WTC11 (cell line): ENCODE measurements around the gene SLC12A6. TPM values are rescaled to one million over a fixed set of nuclear protein-coding genes. Genes with fewer than 3 reads are reported as not detected.
A peak's percentile ranks its signal among the peaks of the same experiment; 100 is the strongest.

ENCODE experiments used
- ATAC-seq: fragments of 200-7000 bp; cut with Tn5 transposase; 2 replicates; pipeline ENCODE4 v1.10.0; 2021; ENCODE audit warnings: mild to moderate bottlenecking, moderate library complexity
- CTCF ChIA-PET: fragments of 300-600 bp; sonication (Branson Sonifier 250); formaldehyde crosslinking; loops from one replicate; lab custom pipeline; 2021; ENCODE audit warnings: antibody characterized with exemption; lab: Charles Lee
- POLR2A ChIA-PET: fragments of 350-600 bp; sonication (Branson Sonifier 250); formaldehyde crosslinking; loops from one replicate; lab custom pipeline; 2021; ENCODE audit warnings: antibody characterized with exemption; lab: Charles Lee
- DNase-seq: peaks from one replicate; pipeline ENCODE4 v3.0.0; 2021; ENCODE audit warnings: low spot score
- H3K27ac Mint-ChIP-seq: 2 replicates; pipeline ENCODE4 v1.8.0; 2021; ENCODE audit warnings: mixed read lengths
- H3K27me3 Mint-ChIP-seq: 2 replicates; pipeline ENCODE4 v1.8.0; 2021; ENCODE audit warnings: low read depth, mild to moderate bottlenecking, moderate library complexity, mixed read lengths
- H3K36me3 Mint-ChIP-seq: 2 replicates; pipeline ENCODE4 v1.8.0; 2021; ENCODE audit warnings: mixed read lengths
- H3K4me1 Mint-ChIP-seq: 2 replicates; pipeline ENCODE4 v1.8.0; 2022; ENCODE audit warnings: mixed read lengths
- H3K4me3 Mint-ChIP-seq: 2 replicates; pipeline ENCODE4 v1.8.0; 2021; ENCODE audit warnings: mild to moderate bottlenecking, moderate library complexity, mixed read lengths
- H3K9me3 Mint-ChIP-seq: 2 replicates; pipeline ENCODE4 v1.8.0; 2021; ENCODE audit warnings: mixed read lengths
- EMX1 ChIP-seq: fragments of 250-450 bp; sonication (Bioruptor Pico); IDR thresholded peaks from 2 replicates; pipeline ENCODE4 v1.8.0; 2021; ENCODE audit warnings: mild to moderate bottlenecking
- ETV6 ChIP-seq: sonication (generic); formaldehyde crosslinking; IDR thresholded peaks from 2 replicates; pipeline ENCODE4 v1.8.1; 2022; ENCODE audit warnings: mild to moderate bottlenecking, missing genetic modification reagents
- FOXK1 ChIP-seq: sonication (generic); formaldehyde crosslinking; IDR thresholded peaks from 2 replicates; pipeline ENCODE4 v1.8.0; 2022; ENCODE audit warnings: mild to moderate bottlenecking, moderate library complexity, missing genetic modification reagents
- GRHL2 ChIP-seq: fragments of 250-450 bp; sonication (Bioruptor Pico); IDR thresholded peaks from 2 replicates; pipeline ENCODE4 v1.8.0; 2022; ENCODE audit warnings: mild to moderate bottlenecking, moderate library complexity; ENCODE audit not compliant: insufficient replicate concordance, severe bottlenecking
- IRF2 ChIP-seq: sonication (generic); formaldehyde crosslinking; IDR thresholded peaks from 2 replicates; pipeline ENCODE4 v1.8.0; 2022; ENCODE audit warnings: low read depth, missing genetic modification reagents, borderline replicate concordance
- MYBL2 ChIP-seq: sonication (generic); formaldehyde crosslinking; IDR thresholded peaks from 2 replicates; pipeline ENCODE4 v1.8.1; 2023; ENCODE audit warnings: mild to moderate bottlenecking, moderate library complexity, missing genetic modification reagents
- NFYB ChIP-seq: sonication (generic); formaldehyde crosslinking; conservative IDR thresholded peaks from 2 replicates; pipeline ENCODE4 v1.8.0; 2022; ENCODE audit warnings: low read depth, missing genetic modification reagents
- NR1H2 ChIP-seq: sonication (generic); formaldehyde crosslinking; IDR thresholded peaks from 2 replicates; pipeline ENCODE4 v1.9.0; 2021; ENCODE audit warnings: mild to moderate bottlenecking, moderate library complexity, missing genetic modification reagents
- PRRX2 ChIP-seq: fragments of 250-450 bp; sonication (Bioruptor Pico); IDR thresholded peaks from 2 replicates; pipeline ENCODE4 v1.8.0; 2021; ENCODE audit warnings: mild to moderate bottlenecking
- SMAD4 ChIP-seq: sonication (generic); formaldehyde crosslinking; IDR thresholded peaks from 2 replicates; pipeline ENCODE4 v1.8.0; 2022; ENCODE audit warnings: mild to moderate bottlenecking, missing genetic modification reagents
- SP1 ChIP-seq: sonication (generic); formaldehyde crosslinking; conservative IDR thresholded peaks from 2 replicates; pipeline ENCODE4 v1.8.1; 2022; ENCODE audit warnings: missing genetic modification reagents
- STAT6 ChIP-seq: sonication (generic); formaldehyde crosslinking; conservative IDR thresholded peaks from 2 replicates; pipeline ENCODE4 v1.8.1; 2023; ENCODE audit warnings: mild to moderate bottlenecking, low read depth, missing genetic modification reagents, moderate library complexity
- ZNF121 ChIP-seq: sonication (generic); formaldehyde crosslinking; IDR thresholded peaks from 2 replicates; pipeline ENCODE4 v1.8.0; 2023; ENCODE audit warnings: missing genetic modification reagents
- ZNF416 ChIP-seq: fragments of 250-450 bp; sonication (Bioruptor Pico); IDR thresholded peaks from 2 replicates; pipeline ENCODE4 v1.9.0; 2021; ENCODE audit warnings: mild to moderate bottlenecking, inconsistent platforms
- ZNF532 ChIP-seq: fragments of 250-450 bp; sonication (Bioruptor Pico); IDR thresholded peaks from 2 replicates; pipeline ENCODE4 v1.9.0; 2021; ENCODE audit warnings: mild to moderate bottlenecking, borderline replicate concordance
- total RNA-seq: library from RNA; stranded (reverse); gene quantifications from 3 replicates; pipeline ENCODE4 v1.2.3, GENCODE V29; 2021
- TF ChIP-seq, protein P1 (sequence below): fragments of 250-450 bp; sonication (Bioruptor Pico); IDR thresholded peaks from 2 replicates; pipeline ENCODE4 v2.1.2; 2022; ENCODE audit warnings: mild to moderate bottlenecking, moderate library complexity
- TF ChIP-seq, protein P2 (sequence below): sonication (generic); formaldehyde crosslinking; IDR thresholded peaks from 2 replicates; pipeline ENCODE4 v1.8.1; 2023; ENCODE audit warnings: mild to moderate bottlenecking, missing genetic modification reagents, moderate library complexity
- TF ChIP-seq, protein P3 (sequence below): sonication (generic); formaldehyde crosslinking; IDR thresholded peaks from 2 replicates; pipeline ENCODE4 v1.8.0; 2023; ENCODE audit warnings: missing genetic modification reagents, mild to moderate bottlenecking, borderline replicate concordance

SLC12A6 gene
- total RNA-seq, 1 experiment from 2014 or later, result 16.2 TPM

GRCh38 chr15:34282384-34282783 is 55.2 kb downstream of the SLC12A6 start:
- CTCF ChIA-PET, result no interaction called here
- POLR2A ChIA-PET, result no interaction called here
- no peak for ATAC-seq

GRCh38 chr15:34280193-34280592 is 57.4 kb downstream of the SLC12A6 start:
- no peaks in the 10 kb centered on the region for H3K27me3 Mint-ChIP-seq
- no peaks in the 10 kb centered on the region for H3K36me3 Mint-ChIP-seq
- no peak for TF ChIP-seq ZNF532
- TF ChIP-seq FOXK1, result no peak
- no peak for TF ChIP-seq EMX1
- TF ChIP-seq, protein P1, sequence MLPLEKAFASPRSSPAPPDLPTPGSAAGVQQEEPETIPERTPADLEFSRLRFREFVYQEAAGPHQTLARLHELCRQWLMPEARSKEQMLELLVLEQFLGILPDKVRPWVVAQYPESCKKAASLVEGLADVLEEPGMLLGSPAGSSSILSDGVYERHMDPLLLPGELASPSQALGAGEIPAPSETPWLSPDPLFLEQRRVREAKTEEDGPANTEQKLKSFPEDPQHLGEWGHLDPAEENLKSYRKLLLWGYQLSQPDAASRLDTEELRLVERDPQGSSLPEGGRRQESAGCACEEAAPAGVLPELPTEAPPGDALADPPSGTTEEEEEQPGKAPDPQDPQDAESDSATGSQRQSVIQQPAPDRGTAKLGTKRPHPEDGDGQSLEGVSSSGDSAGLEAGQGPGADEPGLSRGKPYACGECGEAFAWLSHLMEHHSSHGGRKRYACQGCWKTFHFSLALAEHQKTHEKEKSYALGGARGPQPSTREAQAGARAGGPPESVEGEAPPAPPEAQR (CRISPR knock-in tag), result no peak
- TF ChIP-seq MYBL2, result no peak
- no peak for TF ChIP-seq PRRX2 (CRISPR knock-in tag)
- TF ChIP-seq, protein P2, sequence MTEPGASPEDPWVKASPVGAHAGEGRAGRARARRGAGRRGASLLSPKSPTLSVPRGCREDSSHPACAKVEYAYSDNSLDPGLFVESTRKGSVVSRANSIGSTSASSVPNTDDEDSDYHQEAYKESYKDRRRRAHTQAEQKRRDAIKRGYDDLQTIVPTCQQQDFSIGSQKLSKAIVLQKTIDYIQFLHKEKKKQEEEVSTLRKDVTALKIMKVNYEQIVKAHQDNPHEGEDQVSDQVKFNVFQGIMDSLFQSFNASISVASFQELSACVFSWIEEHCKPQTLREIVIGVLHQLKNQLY (CRISPR knock-in tag), result no peak
- TF ChIP-seq NFYB (CRISPR knock-in tag), result no peak
- TF ChIP-seq, protein P3, sequence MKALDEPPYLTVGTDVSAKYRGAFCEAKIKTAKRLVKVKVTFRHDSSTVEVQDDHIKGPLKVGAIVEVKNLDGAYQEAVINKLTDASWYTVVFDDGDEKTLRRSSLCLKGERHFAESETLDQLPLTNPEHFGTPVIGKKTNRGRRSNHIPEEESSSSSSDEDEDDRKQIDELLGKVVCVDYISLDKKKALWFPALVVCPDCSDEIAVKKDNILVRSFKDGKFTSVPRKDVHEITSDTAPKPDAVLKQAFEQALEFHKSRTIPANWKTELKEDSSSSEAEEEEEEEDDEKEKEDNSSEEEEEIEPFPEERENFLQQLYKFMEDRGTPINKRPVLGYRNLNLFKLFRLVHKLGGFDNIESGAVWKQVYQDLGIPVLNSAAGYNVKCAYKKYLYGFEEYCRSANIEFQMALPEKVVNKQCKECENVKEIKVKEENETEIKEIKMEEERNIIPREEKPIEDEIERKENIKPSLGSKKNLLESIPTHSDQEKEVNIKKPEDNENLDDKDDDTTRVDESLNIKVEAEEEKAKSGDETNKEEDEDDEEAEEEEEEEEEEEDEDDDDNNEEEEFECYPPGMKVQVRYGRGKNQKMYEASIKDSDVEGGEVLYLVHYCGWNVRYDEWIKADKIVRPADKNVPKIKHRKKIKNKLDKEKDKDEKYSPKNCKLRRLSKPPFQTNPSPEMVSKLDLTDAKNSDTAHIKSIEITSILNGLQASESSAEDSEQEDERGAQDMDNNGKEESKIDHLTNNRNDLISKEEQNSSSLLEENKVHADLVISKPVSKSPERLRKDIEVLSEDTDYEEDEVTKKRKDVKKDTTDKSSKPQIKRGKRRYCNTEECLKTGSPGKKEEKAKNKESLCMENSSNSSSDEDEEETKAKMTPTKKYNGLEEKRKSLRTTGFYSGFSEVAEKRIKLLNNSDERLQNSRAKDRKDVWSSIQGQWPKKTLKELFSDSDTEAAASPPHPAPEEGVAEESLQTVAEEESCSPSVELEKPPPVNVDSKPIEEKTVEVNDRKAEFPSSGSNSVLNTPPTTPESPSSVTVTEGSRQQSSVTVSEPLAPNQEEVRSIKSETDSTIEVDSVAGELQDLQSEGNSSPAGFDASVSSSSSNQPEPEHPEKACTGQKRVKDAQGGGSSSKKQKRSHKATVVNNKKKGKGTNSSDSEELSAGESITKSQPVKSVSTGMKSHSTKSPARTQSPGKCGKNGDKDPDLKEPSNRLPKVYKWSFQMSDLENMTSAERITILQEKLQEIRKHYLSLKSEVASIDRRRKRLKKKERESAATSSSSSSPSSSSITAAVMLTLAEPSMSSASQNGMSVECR (CRISPR knock-in tag), result no peak
- no peak for ATAC-seq
- POLR2A ChIA-PET, result no interaction called here
- CTCF ChIA-PET, result no interaction called here
- H3K27ac Mint-ChIP-seq, result no peak overlapping the region
- H3K9me3 Mint-ChIP-seq, result peaks cover 9% of the 10 kb centered on the region
- no peak for DNase-seq
- H3K4me1 Mint-ChIP-seq, result no peaks in the 10 kb centered on the region
- H3K4me3 Mint-ChIP-seq, result no peak overlapping the region

More at GRCh38 chr15:34282384-34282783, 55.2 kb downstream of the SLC12A6 start:
- H3K4me1 Mint-ChIP-seq, result no peaks in the 10 kb centered on the region
- no peaks in the 10 kb centered on the region for H3K36me3 Mint-ChIP-seq
- H3K27me3 Mint-ChIP-seq, result no peaks in the 10 kb centered on the region
- H3K4me3 Mint-ChIP-seq, result no peak overlapping the region
- peaks cover 9% of the 10 kb centered on the region for H3K9me3 Mint-ChIP-seq
- no peak for DNase-seq
- peak; percentile 52; the same call in 1 of the 2 replicates for TF ChIP-seq ZNF121 (CRISPR knock-in tag)
- no peak for TF ChIP-seq MYBL2
- no peak overlapping the region for H3K27ac Mint-ChIP-seq

DNA sequence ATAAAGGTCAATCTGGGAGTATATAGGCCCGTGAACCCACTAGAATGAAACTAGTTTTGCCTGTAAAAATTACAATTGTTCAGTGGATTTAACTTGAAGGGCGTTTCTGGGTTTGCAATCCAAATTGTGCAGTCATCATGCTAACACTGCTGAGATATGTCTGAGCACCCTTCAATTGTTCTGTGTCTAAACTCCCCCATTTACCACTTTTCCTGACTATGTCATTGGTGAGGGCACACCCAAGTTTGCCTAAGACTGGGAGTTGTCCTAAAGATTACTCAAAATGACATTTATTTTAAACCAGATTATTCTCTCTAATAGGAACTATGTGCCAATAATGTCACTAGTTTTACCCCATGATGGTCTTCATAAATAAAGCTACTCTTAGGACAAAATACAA is 58.2 kb downstream of the SLC12A6 start:
- ATAC-seq (no peak), DNase-seq (no peak)
- Mint-ChIP-seq H3K27me3 (no peaks in the 10 kb centered on the region), H3K9me3 (peaks cover 12% of the 10 kb centered on the region), H3K27ac (no peak overlapping the region), H3K36me3 (no peaks in the 10 kb centered on the region), H3K4me3 (no peak overlapping the region), H3K4me1 (no peaks in the 10 kb centered on the region)
- ChIA-PET CTCF (no interaction called here), POLR2A (no interaction called here)
- TF ChIP-seq GRHL2, result no peak
- TF ChIP-seq ETV6 (CRISPR knock-in tag), result no peak
- TF ChIP-seq IRF2 (CRISPR knock-in tag), result no peak
- TF ChIP-seq SP1 (CRISPR knock-in tag), result no peak
- TF ChIP-seq ZNF416 (CRISPR knock-in tag), result no peak
- no peak for TF ChIP-seq NR1H2 (CRISPR knock-in tag)
- TF ChIP-seq MYBL2, result no peak
- TF ChIP-seq, protein P1 (CRISPR knock-in tag), result no peak
- TF ChIP-seq STAT6 (CRISPR knock-in tag), result no peak
- no peak for TF ChIP-seq SMAD4 (CRISPR knock-in tag)
